HEK293T (cell line): ENCODE results near the gene IMP3.

Experiments
- CTCF ChIA-PET: fragments of 350-600 bp; formaldehyde crosslinking; extraction: SDS; loops from one replicate; lab custom pipeline; 2021; ENCODE audit warnings: antibody characterized with exemption, inconsistent platforms; lab: Yijun Ruan, JAX
- POLR2A ChIA-PET: fragments of 350-600 bp; formaldehyde crosslinking; extraction: SDS; loops from one replicate; lab custom pipeline; 2020; ENCODE audit warnings: antibody characterized with exemption, inconsistent platforms; lab: Yijun Ruan, JAX
- DNase-seq: peaks from one replicate; pipeline ENCODE4 v3.0.0; 2012; ENCODE audit warnings: mixed read lengths; ENCODE audit errors: extremely low spot score
- ARNT ChIP-seq: fragments of 450-650 bp; IDR thresholded peaks from 2 replicates; pipeline ENCODE4 v1.6.1; 2017; ENCODE audit warnings: mild to moderate bottlenecking
- BHLHE40 ChIP-seq: fragments of 450-650 bp; IDR thresholded peaks from 2 replicates; pipeline ENCODE4 v1.6.1; 2016; ENCODE audit warnings: mild to moderate bottlenecking, moderate library complexity, borderline replicate concordance
- CTBP1 ChIP-seq: fragments of 450-650 bp; IDR thresholded peaks from 2 replicates; pipeline ENCODE4 v1.6.1; 2016; ENCODE audit warnings: borderline replicate concordance
- ELF4 ChIP-seq: fragments of 450-650 bp; IDR thresholded peaks from 2 replicates; pipeline ENCODE4 v1.6.1; 2017; ENCODE audit warnings: antibody characterized with exemption
- FOXA1 ChIP-seq: fragments of 450-650 bp; IDR thresholded peaks from 2 replicates; pipeline ENCODE4 v1.6.1; 2016; ENCODE audit warnings: mild to moderate bottlenecking
- FOXK2 ChIP-seq: fragments of 450-650 bp; IDR thresholded peaks from 2 replicates; pipeline ENCODE4 v1.6.1; 2016; ENCODE audit warnings: mild to moderate bottlenecking
- FOXM1 ChIP-seq: fragments of 450-650 bp; IDR thresholded peaks from 2 replicates; pipeline ENCODE4 v1.6.1; 2017; ENCODE audit warnings: mild to moderate bottlenecking, borderline replicate concordance
- HDGF ChIP-seq: fragments of 450-650 bp; IDR thresholded peaks from 2 replicates; pipeline ENCODE4 v1.6.1; 2017; ENCODE audit warnings: antibody characterized with exemption, borderline replicate concordance
- L3MBTL2 ChIP-seq: fragments of 450-650 bp; conservative IDR thresholded peaks from 2 replicates; pipeline ENCODE4 v1.6.1; 2016; ENCODE audit warnings: mild to moderate bottlenecking
- LEF1 ChIP-seq: fragments of 450-650 bp; IDR thresholded peaks from 2 replicates; pipeline ENCODE4 v1.6.1; 2017; ENCODE audit warnings: mild to moderate bottlenecking, borderline replicate concordance
- NFRKB ChIP-seq: fragments of 450-650 bp; IDR thresholded peaks from 2 replicates; pipeline ENCODE4 v1.6.1; 2016; ENCODE audit warnings: mild to moderate bottlenecking, moderate library complexity
- SP1 ChIP-seq: fragments of 450-650 bp; IDR thresholded peaks from 2 replicates; pipeline ENCODE4 v1.6.1; 2017
- SUZ12 ChIP-seq: fragments of 450-650 bp; IDR thresholded peaks from 2 replicates; pipeline ENCODE4 v1.6.1; 2016; ENCODE audit warnings: mild to moderate bottlenecking
- TARDBP ChIP-seq: fragments of 450-650 bp; IDR thresholded peaks from 2 replicates; pipeline ENCODE4 v1.6.1; 2016
- ZNF384 ChIP-seq: fragments of 450-650 bp; IDR thresholded peaks from 2 replicates; pipeline ENCODE4 v1.6.1; 2016
- TF ChIP-seq, protein P1 (sequence below): fragments of 450-650 bp; IDR thresholded peaks from 2 replicates; pipeline ENCODE4 v1.6.1; 2016

Gene IMP3

DNA sequence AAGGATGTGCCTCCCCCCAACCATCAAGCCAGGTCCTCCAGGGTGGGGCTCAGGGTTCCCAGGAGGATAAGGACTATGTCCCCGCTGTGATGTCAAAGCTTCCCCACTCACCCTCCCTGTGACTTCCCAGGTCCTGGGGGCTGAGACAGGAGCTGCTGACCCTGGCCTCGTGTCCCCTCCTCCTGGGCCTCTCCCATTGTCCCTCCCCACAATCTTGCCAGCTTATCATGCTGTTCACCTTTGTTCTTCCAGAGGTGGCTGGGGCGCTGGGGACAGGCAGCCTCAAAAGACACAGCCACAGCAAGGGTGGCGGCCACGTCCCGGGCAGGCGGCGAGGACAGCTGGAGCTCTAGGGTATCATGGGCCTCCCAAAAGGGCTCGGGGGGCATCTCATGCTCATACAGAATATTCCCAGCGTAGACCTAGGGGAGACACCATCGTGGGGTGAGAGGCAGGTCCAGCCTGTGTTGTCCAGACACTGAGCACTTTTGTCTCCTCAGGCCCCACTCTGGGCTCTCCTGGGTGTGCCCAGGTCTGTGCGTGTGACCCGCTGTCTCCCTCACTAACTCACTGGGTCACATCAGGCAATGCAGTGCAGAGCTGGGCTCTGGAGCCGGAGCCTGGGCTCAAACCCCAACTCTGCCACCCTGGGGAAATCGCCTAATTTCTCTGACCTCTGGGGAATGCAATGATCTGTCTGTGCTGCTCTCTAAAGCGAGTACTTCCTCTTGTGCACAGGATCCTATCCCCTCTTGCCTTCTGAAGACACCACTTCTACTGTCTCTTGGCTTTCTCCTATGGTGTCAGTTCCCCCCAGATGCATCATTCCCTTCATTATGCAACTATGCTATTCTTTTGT is 37.7 kb upstream of the IMP3 start:
- no peak for DNase-seq
- ChIA-PET CTCF (interaction anchor here (0.6 to 1.1 kb wide), 2 partner anchors 39 to 145 kb away, joined by 3 to 4 read pairs; no protein-coding TSS in a partner anchor), POLR2A (interaction anchor here (0.7 to 2.0 kb wide), 6 partner anchors 8 to 310 kb away, joined by 3 to 7 read pairs (median 3); partner anchors contain the start of genes IMP3 and MAN2C1)
- TF ChIP-seq FOXA1, result no peak
- no peak for TF ChIP-seq TARDBP
- TF ChIP-seq BHLHE40, result no peak
- TF ChIP-seq L3MBTL2, result no peak
- TF ChIP-seq SUZ12, result no peak
- no peak for TF ChIP-seq NFRKB
- TF ChIP-seq, protein P1, sequence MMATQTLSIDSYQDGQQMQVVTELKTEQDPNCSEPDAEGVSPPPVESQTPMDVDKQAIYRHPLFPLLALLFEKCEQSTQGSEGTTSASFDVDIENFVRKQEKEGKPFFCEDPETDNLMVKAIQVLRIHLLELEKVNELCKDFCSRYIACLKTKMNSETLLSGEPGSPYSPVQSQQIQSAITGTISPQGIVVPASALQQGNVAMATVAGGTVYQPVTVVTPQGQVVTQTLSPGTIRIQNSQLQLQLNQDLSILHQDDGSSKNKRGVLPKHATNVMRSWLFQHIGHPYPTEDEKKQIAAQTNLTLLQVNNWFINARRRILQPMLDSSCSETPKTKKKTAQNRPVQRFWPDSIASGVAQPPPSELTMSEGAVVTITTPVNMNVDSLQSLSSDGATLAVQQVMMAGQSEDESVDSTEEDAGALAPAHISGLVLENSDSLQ, result no peak
- TF ChIP-seq SP1, result no peak
- no peak for TF ChIP-seq ZNF384
- TF ChIP-seq FOXM1, result no peak

DNA sequence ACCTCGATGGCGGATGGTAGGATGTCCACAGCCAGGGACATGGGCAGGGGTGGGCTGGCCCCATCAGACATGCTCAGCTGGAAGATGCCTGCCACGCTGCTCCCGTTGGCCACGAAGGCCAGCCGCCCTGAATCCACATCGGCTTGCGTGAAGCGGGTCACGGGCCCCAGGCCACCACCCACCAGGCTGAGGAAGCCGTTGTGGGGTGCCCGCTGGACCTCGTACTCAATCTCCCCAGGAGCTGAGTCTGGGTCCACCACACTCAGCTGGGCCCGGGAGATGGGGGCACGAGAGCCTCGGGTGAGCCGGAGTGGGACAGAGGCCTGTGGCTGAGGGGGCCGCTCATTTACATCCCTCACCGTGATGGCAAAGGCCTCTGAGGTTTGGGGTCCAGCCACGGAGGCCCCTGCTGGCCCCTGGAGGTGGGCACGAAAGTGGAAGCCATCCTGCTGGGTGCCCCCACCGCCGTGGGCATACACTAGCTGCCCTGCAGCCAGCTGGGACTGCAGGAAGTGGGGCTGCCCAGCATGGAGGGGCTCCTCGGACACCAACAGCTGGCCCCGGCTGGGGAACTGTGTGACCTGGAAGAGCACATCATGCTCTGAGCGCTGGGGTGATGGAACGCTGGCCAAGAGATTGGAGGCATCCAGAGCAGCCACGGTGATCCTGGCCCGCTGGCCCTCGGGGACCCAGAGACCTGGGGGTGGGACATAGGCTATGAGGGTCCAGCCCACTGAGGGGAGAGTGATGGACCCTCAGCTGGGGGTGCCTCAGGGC is 36.9 kb upstream of the IMP3 start:
- no peak for DNase-seq
- ChIA-PET CTCF (no interaction called here), POLR2A (interaction anchor here (0.9 to 2.0 kb wide), 3 partner anchors 37 to 309 kb away, joined by 3 to 7 read pairs (median 3); partner anchors contain the start of genes IMP3 and MAN2C1)
- no peak for TF ChIP-seq LEF1

DNA sequence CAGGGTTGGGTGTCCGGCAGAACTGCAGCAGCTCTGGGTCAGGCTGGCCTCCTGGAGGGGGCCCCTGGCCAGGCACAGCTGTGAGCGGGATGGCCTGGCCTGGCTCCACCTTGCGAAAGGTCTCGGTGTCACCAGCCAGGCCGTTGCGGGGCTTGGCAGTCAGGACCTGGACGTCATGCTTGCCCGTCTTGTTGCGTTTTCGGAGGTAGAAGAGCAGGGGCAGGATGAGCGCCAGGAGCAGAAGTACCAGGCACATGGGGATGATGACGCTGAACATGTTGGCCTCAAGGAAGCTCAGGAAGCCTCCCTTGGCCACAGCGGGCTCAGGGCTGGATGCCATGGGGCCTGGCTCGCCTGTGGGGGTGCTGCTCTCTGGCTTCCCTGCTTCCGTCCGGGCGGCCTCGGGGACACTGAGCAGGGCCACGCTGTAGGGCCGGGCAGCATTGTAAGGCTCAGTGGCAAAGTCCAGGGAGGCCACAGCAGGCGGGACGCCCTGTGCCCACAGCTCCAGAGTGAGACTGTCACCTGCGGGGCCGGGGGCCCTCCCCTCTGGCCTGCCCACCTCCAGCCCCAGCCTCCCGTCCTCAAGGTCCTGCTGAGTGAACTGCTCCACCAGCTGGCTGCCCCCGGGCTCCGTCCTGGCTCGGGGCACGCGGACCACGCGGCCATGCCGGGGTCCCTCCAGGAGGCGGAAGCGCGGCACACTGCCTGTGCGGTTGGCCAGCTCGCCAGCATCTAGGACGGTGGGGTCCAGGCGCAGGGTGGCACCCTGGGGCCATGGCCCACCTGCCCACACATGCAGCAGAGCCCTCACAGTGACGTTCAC is 35.8 kb upstream of the IMP3 start:
- no peak for TF ChIP-seq SUZ12
- TF ChIP-seq ELF4, result no peak
- TF ChIP-seq FOXK2, result no peak
- TF ChIP-seq ARNT, result no peak
- no peak for TF ChIP-seq BHLHE40
- no peak for TF ChIP-seq SP1
- TF ChIP-seq NFRKB, result no peak
- TF ChIP-seq FOXM1, result no peak
- TF ChIP-seq LEF1, result no peak
- TF ChIP-seq FOXA1, result no peak
- TF ChIP-seq, protein P1, result no peak
- no peak for TF ChIP-seq CTBP1
- no peak for TF ChIP-seq TARDBP
- POLR2A ChIA-PET, result interaction anchor here (1.3 to 2.0 kb wide), 3 partner anchors 14 to 308 kb away, joined by 3 to 9 read pairs (median 7); partner anchors contain the start of genes IMP3 and MAN2C1
- CTCF ChIA-PET, result interaction anchor here (0.6 kb wide), 1 partner anchor 28 kb away, joined by 4 read pairs; the partner anchor contains the start of gene SNX33
- DNase-seq, result no peak

DNA sequence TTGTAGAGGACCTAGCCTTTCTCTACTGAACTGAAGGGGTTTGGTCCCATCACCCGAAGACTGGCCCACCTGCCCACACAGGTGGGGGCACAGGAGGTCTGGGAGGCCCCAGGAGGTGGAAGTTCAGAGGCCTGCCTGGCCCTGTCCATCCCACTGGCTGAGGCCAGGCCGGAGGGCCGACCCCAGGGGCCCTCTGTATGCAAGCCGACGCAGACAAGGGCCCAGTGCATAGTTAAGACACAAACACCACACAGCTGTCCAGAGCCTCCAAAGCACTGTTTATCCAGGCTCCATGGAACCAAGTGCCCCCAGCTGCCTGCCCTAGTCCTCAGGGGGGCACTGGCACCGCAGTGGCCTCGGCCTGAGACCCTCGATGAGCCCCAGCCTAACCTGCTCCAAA is 34.3 kb upstream of the IMP3 start:
- POLR2A ChIA-PET, result interaction anchor here (1.3 to 2.0 kb wide), 2 partner anchors 13 to 34 kb away, joined by 3 to 9 read pairs; partner anchors contain the start of gene IMP3
- CTCF ChIA-PET, result interaction anchor here (0.9 kb wide), 1 partner anchor 12 kb away, joined by 3 read pairs; no protein-coding TSS in a partner anchor
- no peak for DNase-seq
- TF ChIP-seq HDGF (no peak), BHLHE40 (no peak), FOXA1 (no peak), ARNT (no peak), ZNF384 (no peak), FOXM1 (no peak), CTBP1 (no peak), SUZ12 (no peak), ELF4 (no peak), SP1 (no peak), TARDBP (no peak), L3MBTL2 (no peak), NFRKB (no peak)
- TF ChIP-seq, protein P1, result no peak
